Calu3 (cell line): Measurements from ENCODE around the gene GIMAP1. TPM values are rescaled to one million over a fixed set of nuclear protein-coding genes. Genes with fewer than 3 reads are reported as not detected.

Experiments used
- BruUV-seq: library from RNA; stranded (reverse); fragments of 400-500 nt; replicated peaks from 2 replicates; lab custom pipeline; 2021; lab: Mats Ljungman, UMichigan
- CTCF ChIA-PET: fragments of 300-600 bp; sonication (Branson Sonifier 250); formaldehyde crosslinking; loops from one replicate; lab custom pipeline; 2022; ENCODE audit warnings: antibody characterized with exemption; lab: Charles Lee
- DNase-seq: peaks from one replicate; pipeline ENCODE4 v3.0.0; 2022
- H3K27ac Mint-ChIP-seq: one replicate; pipeline ENCODE4 v1.8.0; 2022; ENCODE audit warnings: mixed read lengths; ENCODE audit not compliant: unreplicated experiment
- H3K27me3 Mint-ChIP-seq: one replicate; pipeline ENCODE4 v1.8.0; 2022; ENCODE audit warnings: mixed read lengths; ENCODE audit not compliant: unreplicated experiment
- H3K36me3 Mint-ChIP-seq: one replicate; pipeline ENCODE4 v1.8.0; 2022; ENCODE audit warnings: mild to moderate bottlenecking, moderate library complexity, mixed read lengths; ENCODE audit not compliant: insufficient read depth, unreplicated experiment
- H3K4me1 Mint-ChIP-seq: one replicate; pipeline ENCODE4 v1.8.0; 2022; ENCODE audit warnings: mild to moderate bottlenecking, low read depth, mixed read lengths; ENCODE audit not compliant: unreplicated experiment
- H3K4me3 Mint-ChIP-seq: one replicate; pipeline ENCODE4 v1.8.0; 2022; ENCODE audit warnings: mild to moderate bottlenecking, low read depth, moderate library complexity, mixed read lengths; ENCODE audit not compliant: unreplicated experiment
- H3K9me3 Mint-ChIP-seq: one replicate; pipeline ENCODE4 v1.8.0; 2022; ENCODE audit warnings: low read depth, mixed read lengths; ENCODE audit not compliant: unreplicated experiment
- intact Hi-C: fragments of 100-400 bp; cut with micrococcal nuclease; formaldehyde crosslinking; loops from one replicate; pipeline ENCODE4 v1.10.0; 2022; ENCODE audit not compliant: unreplicated experiment
- total RNA-seq: library from RNA; stranded (reverse); gene quantifications from 2 replicates; pipeline ENCODE4 v1.2.3, GENCODE V29; 2022
- TF ChIP-seq, protein P1 (sequence below): fragments of 200-600 bp; IDR thresholded peaks from one replicate; pipeline ENCODE4 v1.8.0; 2022; ENCODE audit warnings: antibody characterized with exemption; ENCODE audit not compliant: unreplicated experiment

Gene GIMAP1
- total RNA-seq, 1 experiment from 2014 or later = not detected

DNA sequence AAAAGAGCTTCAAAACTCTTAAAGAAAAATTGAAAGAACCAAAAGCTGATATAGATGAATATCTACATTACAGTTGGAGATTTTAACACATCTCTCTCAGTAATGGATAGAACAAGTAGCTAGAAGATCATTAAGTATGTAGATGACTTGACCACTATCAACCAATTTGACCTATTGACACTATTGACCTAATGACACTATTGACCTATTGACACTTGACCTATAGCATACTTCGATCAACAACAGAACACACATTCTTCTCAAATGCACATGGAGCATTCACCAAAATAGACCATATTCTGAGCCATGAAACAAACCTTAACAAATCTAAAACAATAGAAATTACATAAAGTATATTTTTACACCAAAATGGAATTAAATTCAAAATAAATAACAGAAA, 43.1 kb downstream of the GIMAP1 start:
- TF ChIP-seq, protein P1, sequence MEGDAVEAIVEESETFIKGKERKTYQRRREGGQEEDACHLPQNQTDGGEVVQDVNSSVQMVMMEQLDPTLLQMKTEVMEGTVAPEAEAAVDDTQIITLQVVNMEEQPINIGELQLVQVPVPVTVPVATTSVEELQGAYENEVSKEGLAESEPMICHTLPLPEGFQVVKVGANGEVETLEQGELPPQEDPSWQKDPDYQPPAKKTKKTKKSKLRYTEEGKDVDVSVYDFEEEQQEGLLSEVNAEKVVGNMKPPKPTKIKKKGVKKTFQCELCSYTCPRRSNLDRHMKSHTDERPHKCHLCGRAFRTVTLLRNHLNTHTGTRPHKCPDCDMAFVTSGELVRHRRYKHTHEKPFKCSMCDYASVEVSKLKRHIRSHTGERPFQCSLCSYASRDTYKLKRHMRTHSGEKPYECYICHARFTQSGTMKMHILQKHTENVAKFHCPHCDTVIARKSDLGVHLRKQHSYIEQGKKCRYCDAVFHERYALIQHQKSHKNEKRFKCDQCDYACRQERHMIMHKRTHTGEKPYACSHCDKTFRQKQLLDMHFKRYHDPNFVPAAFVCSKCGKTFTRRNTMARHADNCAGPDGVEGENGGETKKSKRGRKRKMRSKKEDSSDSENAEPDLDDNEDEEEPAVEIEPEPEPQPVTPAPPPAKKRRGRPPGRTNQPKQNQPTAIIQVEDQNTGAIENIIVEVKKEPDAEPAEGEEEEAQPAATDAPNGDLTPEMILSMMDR = no peak
- Mint-ChIP-seq H3K9me3 (no peaks in the 10 kb centered on the region), H3K4me1 (no peaks in the 10 kb centered on the region), H3K27ac (no peak overlapping the region), H3K36me3 (no peaks in the 10 kb centered on the region), H3K4me3 (no peak overlapping the region), H3K27me3 (peaks cover 22% of the 10 kb centered on the region)
- BruUV-seq = no TSS peak
- DNase-seq = no peak
- CTCF ChIA-PET = interaction anchor here (1.1 kb wide), 1 partner anchor 21 kb away, joined by 3 read pairs; no protein-coding TSS in a partner anchor
- intact Hi-C loops = loop anchor here (5.0 to 10.0 kb wide), 2 partner anchors 225 to 472 kb away; no protein-coding TSS in a partner anchor

DNA sequence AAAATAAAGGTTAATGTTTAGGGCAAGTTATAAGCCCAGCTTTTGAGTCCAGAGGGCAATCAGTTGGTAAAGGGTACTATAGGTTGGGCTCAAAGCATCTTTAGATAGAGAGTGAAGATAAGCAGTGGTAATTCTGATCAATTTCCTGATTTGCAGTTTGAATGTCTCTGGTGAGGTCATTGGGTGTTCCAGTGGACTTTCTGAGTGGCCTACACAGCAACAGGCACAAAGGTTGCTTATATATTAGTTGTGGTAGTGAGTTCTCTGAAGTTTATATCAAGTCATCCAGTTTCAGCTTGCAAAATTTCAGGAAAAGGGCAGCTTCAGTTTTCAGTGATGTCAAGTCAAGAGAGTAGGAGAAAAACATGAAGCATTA, 49.9 kb downstream of the GIMAP1 start:
- intact Hi-C loops = no loop called here
- Mint-ChIP-seq H3K27ac (no peak overlapping the region), H3K9me3 (no peaks in the 10 kb centered on the region), H3K36me3 (no peaks in the 10 kb centered on the region), H3K27me3 (peaks cover 36% of the 10 kb centered on the region), H3K4me3 (no peak overlapping the region), H3K4me1 (no peaks in the 10 kb centered on the region)
- CTCF ChIA-PET = no interaction called here
- BruUV-seq = no TSS peak
- TF ChIP-seq, protein P1 = no peak
- no peak for DNase-seq

DNA sequence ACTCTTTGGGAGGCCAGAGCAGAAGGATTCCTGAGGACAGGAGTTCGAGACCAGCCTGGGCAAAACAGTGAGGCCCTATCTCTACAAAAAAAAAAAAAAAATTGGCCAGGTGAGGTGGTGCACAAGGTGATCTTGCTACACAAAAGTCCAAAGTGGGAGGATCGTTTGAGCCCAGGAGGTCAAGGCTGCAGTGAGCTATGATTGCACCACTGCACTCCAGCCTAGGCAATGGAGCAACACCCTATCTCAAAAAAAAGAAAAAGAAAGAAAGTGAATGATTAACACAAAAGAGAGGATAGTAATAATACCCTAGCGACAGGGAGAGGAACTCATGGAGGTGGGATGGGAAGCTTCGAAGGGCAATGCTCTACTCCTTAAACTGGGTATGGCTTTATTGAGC, 53.4 kb downstream of the GIMAP1 start:
- Mint-ChIP-seq H3K27me3 (peaks cover 43% of the 10 kb centered on the region), H3K4me3 (no peak overlapping the region), H3K27ac (no peak overlapping the region), H3K4me1 (no peaks in the 10 kb centered on the region), H3K36me3 (no peaks in the 10 kb centered on the region), H3K9me3 (peaks cover 7% of the 10 kb centered on the region)
- TF ChIP-seq, protein P1 = no peak
- no TSS peak for BruUV-seq
- CTCF ChIA-PET = no interaction called here
- DNase-seq = no peak
- intact Hi-C loops = loop anchor here (10.0 kb wide), 1 partner anchor 235 kb away; no protein-coding TSS in a partner anchor

Other genes with a start within 250 kb of the GIMAP1 start
- gene GIMAP7, start 201.7 kb upstream of the GIMAP1 start, total RNA-seq = not detected in 2 replicates
- not detected in 2 replicates for gene GIMAP4, start 149.2 kb upstream of the GIMAP1 start, total RNA-seq
- gene GIMAP6, start 84.2 kb upstream of the GIMAP1 start, total RNA-seq = not detected in 2 replicates
- 3.9 and 4.7 TPM in 2 replicates for gene GIMAP2, start 30.9 kb upstream of the GIMAP1 start, total RNA-seq
- not detected in 2 replicates for gene GIMAP5, start 20.8 kb downstream of the GIMAP1 start, total RNA-seq
- 3.1 and 7.3 TPM in 2 replicates for gene TMEM176B, start 83.8 kb downstream of the GIMAP1 start, total RNA-seq
- gene TMEM176A, start 84.2 kb downstream of the GIMAP1 start, total RNA-seq = 1.5 and 6.1 TPM in 2 replicates
- gene AOC1, start 135.9 kb downstream of the GIMAP1 start, total RNA-seq = 1.2 and 1.8 TPM in 2 replicates